HL-60 (cell line): ENCODE data around the gene SHB.

Experiments
- POLR2AphosphoS5 ChIP-seq: IDR thresholded peaks from 2 replicates; pipeline ENCODE4 v1.6.1; 2012; ENCODE audit warnings: low read depth
- SPI1 ChIP-seq: IDR thresholded peaks from 2 replicates; pipeline ENCODE4 v1.6.1; 2012; ENCODE audit warnings: low read depth, mild to moderate bottlenecking, borderline replicate concordance
- TF ChIP-seq, protein P1 (sequence below): IDR thresholded peaks from one replicate; pipeline ENCODE4 v1.5.1; 2011; ENCODE audit warnings: low read length, control low read depth, inconsistent platforms; ENCODE audit not compliant: insufficient read depth

- TF ChIP-seq, protein P1, sequence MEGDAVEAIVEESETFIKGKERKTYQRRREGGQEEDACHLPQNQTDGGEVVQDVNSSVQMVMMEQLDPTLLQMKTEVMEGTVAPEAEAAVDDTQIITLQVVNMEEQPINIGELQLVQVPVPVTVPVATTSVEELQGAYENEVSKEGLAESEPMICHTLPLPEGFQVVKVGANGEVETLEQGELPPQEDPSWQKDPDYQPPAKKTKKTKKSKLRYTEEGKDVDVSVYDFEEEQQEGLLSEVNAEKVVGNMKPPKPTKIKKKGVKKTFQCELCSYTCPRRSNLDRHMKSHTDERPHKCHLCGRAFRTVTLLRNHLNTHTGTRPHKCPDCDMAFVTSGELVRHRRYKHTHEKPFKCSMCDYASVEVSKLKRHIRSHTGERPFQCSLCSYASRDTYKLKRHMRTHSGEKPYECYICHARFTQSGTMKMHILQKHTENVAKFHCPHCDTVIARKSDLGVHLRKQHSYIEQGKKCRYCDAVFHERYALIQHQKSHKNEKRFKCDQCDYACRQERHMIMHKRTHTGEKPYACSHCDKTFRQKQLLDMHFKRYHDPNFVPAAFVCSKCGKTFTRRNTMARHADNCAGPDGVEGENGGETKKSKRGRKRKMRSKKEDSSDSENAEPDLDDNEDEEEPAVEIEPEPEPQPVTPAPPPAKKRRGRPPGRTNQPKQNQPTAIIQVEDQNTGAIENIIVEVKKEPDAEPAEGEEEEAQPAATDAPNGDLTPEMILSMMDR, result no peak
- TF ChIP-seq POLR2AphosphoS5 (no peak), SPI1 (peak; percentile 30; the same call in 1 of the 2 replicates)
These were observed 22.5 kb upstream of the SHB start for GRCh38 chr9:38091310-38092199.
